Measurements from ENCODE around the gene TCEAL4. TPM values are rescaled to one million over a fixed set of nuclear protein-coding genes. Genes with fewer than 3 reads are reported as not detected.

The TCEAL4 gene
- total RNA-seq, 1 donor from 2014 or later, result 50.5 TPM

GRCh38 chrX:103635436-103635835 lies 50.1 kb downstream of the TCEAL4 start:
- Mint-ChIP-seq H3K27ac (no peak overlapping the region), H3K36me3 (no peaks in the 10 kb centered on the region), H3K4me3 (no peak overlapping the region), H3K4me1 (ENCODE audit: unreplicated experiment) (no peaks in the 10 kb centered on the region), H3K27me3 (no peaks in the 10 kb centered on the region), H3K9me3 (no peaks in the 10 kb centered on the region)
- DNase-seq (ENCODE audit: extremely low spot score, unreplicated experiment), result no peak
- TF ChIP-seq CTCF (conservative IDR thresholded peaks at IDR 0.05), result no peak

Other genes with a start within 250 kb of the TCEAL4 start
- 43.1 and 64.1 TPM in 2 replicates for gene TCEAL9, start 229.0 kb upstream of the TCEAL4 start, total RNA-seq (ENCODE audit: low replicate concordance)
- gene BEX3, start 209.0 kb upstream of the TCEAL4 start, total RNA-seq (ENCODE audit: low replicate concordance), result 194 and 251 TPM in 2 replicates
- 0.36 and 0.51 TPM in 2 replicates for gene RAB40A, start 66.0 kb upstream of the TCEAL4 start, total RNA-seq (ENCODE audit: low replicate concordance)
- 9.5 and 13.8 TPM in 2 replicates for gene TCEAL3, start 22.4 kb downstream of the TCEAL4 start, total RNA-seq (ENCODE audit: low replicate concordance)
- 16.9 and 22.3 TPM in 2 replicates for gene TCEAL1, start 43.5 kb downstream of the TCEAL4 start, total RNA-seq (ENCODE audit: low replicate concordance)
- gene MORF4L2, start 101.2 kb downstream of the TCEAL4 start, total RNA-seq (ENCODE audit: low replicate concordance), result 419 and 666 TPM in 2 replicates
- gene TMEM31, start 125.4 kb downstream of the TCEAL4 start, total RNA-seq (ENCODE audit: low replicate concordance), result 0.87 TPM in 1 of 2 replicates, not detected in the other
- 0.64 and 55.3 TPM in 2 replicates for gene PLP1, start 191.3 kb downstream of the TCEAL4 start, total RNA-seq (ENCODE audit: low replicate concordance)
- gene RAB9B, start 246.7 kb downstream of the TCEAL4 start, total RNA-seq (ENCODE audit: low replicate concordance), result 1.4 and 2.8 TPM in 2 replicates